Islet of Langerhans (tissue), 1 donor: ENCODE results near the gene TMOD3.
"Not testable (repeated sequence)": the region's sequence is repeated elsewhere in the genome, so short reads cannot be mapped to it uniquely, and the experiment has no call there.

ENCODE experiments used
- FAIRE-seq: peaks from one replicate; lab custom pipeline; 2011; peaks lifted over from hg19 to GRCh38; lab: Jason Lieb, UNC

Gene TMOD3

GRCh38 chr15:51829376-51830275 lies at the start of gene TMOD3:
TSS of gene TMOD3 (plus strand) at chr15:51829653. CDS start at chr15:51862885, 33,232 bp downstream.
- FAIRE-seq = no peak

- FAIRE-seq = no peak
These were observed 48.8 kb upstream of the TMOD3 start for GRCh38 chr15:51780636-51781035.

- no peak for FAIRE-seq
These were observed 47.9 kb upstream of the TMOD3 start for GRCh38 chr15:51781506-51781905.

- FAIRE-seq = no peak
These were observed 47.0 kb upstream of the TMOD3 start for GRCh38 chr15:51782357-51782896.

- no peak for FAIRE-seq
These were observed 45.5 kb upstream of the TMOD3 start for GRCh38 chr15:51783967-51784366.

GRCh38 chr15:51787130-51787529 lies 42.3 kb upstream of the TMOD3 start:
- FAIRE-seq = not testable (repeated sequence)

- not testable (repeated sequence) for FAIRE-seq
These were observed 37.0 kb upstream of the TMOD3 start for GRCh38 chr15:51792474-51792873.

GRCh38 chr15:51793521-51794305 lies 35.7 kb upstream of the TMOD3 start:
- FAIRE-seq = no peak

- FAIRE-seq = no peak
These were observed 32.5 kb upstream of the TMOD3 start for GRCh38 chr15:51796847-51797401.

- FAIRE-seq = no peak
These were observed 31.2 kb upstream of the TMOD3 start for GRCh38 chr15:51798281-51798680.

GRCh38 chr15:51799282-51800252 lies 29.9 kb upstream of the TMOD3 start:
- no peak for FAIRE-seq

GRCh38 chr15:51801391-51801835 lies 28.0 kb upstream of the TMOD3 start:
- no peak for FAIRE-seq

GRCh38 chr15:51802593-51802992 lies 26.9 kb upstream of the TMOD3 start:
- no peak for FAIRE-seq

GRCh38 chr15:51803965-51804364 lies 25.5 kb upstream of the TMOD3 start:
- no peak for FAIRE-seq

- no peak for FAIRE-seq
These were observed 23.3 kb upstream of the TMOD3 start for GRCh38 chr15:51806123-51806522.

- no peak for FAIRE-seq
These were observed 20.0 kb upstream of the TMOD3 start for GRCh38 chr15:51809457-51809856.

- no peak for FAIRE-seq
These were observed 16.9 kb upstream of the TMOD3 start for GRCh38 chr15:51812598-51812997.

- FAIRE-seq = no peak
These were observed 14.8 kb upstream of the TMOD3 start for GRCh38 chr15:51814606-51815005.

- FAIRE-seq = no peak
These were observed 12.8 kb upstream of the TMOD3 start for GRCh38 chr15:51816611-51817010.

- FAIRE-seq = no peak
These were observed 11.3 kb upstream of the TMOD3 start for GRCh38 chr15:51818150-51818549.

GRCh38 chr15:51825698-51826097 lies 3.8 kb upstream of the TMOD3 start:
- no peak for FAIRE-seq
